HG02623 (cell line): ENCODE data around the gene FERD3L.

Experiments
- ATAC-seq: cut with Tn5 transposase; IDR thresholded peaks from one replicate; pipeline ENCODE4 v1.9.1; 2021; ENCODE audit warnings: moderate library complexity; ENCODE audit not compliant: unreplicated experiment

The FERD3L gene

GRCh38 chr7:19117091-19117869 lies 27.9 kb downstream of the FERD3L start, which contains the start of gene TWIST1:
TWIST1 (minus strand) TSS chr7:19117636; CDS start chr7:19117321, 315 bp downstream.
- no peak for ATAC-seq

GRCh38 chr7:19116121-19117090 lies 28.8 kb downstream of the FERD3L start:
- no peak for ATAC-seq

GRCh38 chr7:19114551-19114855 lies 30.7 kb downstream of the FERD3L start:
- no peak for ATAC-seq

DNA sequence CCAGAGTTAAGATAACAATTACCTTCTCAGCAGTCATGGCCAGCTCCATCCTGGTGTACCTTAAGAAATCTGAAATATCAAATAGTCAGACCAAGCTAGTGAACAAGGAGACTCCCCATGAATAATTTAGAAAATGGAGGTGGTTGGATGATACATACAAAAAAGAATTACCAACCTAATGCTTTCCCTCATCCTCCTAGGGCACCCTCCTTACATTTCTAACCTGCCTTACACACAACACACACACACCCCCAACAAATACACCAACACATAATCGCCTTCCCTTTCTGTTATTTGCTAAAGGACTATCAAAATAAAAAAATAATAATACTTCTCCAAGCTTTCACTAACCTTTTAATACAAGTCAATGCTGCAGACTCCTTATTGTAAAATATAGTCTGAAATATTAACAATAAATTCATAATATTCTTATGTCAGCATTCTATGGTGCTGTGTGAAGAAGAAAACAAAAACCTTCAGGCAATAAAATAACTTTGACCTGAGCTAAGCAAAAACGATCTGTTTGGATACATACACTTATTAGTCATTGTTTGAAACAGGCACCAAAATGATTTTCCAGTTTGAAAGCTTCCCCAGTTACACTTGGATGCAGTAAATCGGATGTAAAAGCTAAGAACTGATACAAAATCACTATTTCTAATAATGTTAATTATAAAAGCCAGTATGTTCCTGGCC lies 31.2 kb downstream of the FERD3L start:
- no peak for ATAC-seq

DNA sequence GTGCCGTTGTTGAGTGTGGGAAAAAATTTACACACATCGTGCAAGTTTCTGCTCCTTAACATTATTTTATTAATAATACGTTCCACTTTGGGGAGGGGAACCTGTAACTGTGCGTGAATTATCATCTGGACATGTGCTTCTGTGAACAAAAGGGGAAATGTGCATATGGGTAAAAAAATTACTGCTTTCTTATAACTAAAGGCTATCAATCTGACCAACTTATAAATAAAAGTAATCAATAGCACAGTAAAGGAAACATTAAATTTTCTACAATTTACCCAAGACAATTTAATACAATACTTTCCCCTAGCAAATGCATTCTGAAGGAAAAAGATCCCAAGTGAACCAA lies 32.2 kb downstream of the FERD3L start:
- ATAC-seq, result no peak

DNA sequence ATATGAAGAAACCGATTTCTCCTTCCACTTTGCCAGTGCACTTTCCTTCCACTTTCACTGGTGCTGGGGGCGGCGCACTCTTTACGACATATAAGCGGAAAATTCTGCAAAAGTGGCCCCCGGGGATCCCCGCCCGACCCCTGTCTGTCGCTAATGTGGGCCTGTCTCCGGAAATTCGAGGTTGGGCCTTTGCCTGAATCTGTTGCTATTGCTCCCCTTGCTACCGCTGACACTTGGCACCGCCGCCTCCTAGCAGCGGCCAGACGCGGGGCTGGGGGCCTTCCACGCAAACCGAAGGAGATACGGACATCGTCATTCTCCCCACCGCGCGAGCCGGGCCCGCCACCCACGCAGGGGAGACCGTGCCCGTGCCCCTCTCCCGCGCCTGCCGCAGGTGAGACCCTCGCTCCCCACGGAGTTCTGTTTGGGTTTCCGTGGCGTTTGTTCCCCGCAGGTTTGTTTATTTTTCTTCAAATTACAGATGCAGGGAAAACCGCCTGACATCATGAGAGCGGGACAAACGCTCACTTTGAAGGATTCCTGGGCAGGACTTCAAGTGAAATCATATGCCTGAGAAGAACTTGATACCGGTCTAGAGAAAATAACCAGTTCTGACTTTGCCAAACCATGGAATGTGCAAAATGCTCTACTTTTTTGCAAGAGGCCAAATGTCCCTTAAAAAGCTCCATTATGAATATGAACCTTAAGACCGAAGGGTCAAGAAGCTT lies 32.8 kb downstream of the FERD3L start:
- ATAC-seq, result no peak

DNA sequence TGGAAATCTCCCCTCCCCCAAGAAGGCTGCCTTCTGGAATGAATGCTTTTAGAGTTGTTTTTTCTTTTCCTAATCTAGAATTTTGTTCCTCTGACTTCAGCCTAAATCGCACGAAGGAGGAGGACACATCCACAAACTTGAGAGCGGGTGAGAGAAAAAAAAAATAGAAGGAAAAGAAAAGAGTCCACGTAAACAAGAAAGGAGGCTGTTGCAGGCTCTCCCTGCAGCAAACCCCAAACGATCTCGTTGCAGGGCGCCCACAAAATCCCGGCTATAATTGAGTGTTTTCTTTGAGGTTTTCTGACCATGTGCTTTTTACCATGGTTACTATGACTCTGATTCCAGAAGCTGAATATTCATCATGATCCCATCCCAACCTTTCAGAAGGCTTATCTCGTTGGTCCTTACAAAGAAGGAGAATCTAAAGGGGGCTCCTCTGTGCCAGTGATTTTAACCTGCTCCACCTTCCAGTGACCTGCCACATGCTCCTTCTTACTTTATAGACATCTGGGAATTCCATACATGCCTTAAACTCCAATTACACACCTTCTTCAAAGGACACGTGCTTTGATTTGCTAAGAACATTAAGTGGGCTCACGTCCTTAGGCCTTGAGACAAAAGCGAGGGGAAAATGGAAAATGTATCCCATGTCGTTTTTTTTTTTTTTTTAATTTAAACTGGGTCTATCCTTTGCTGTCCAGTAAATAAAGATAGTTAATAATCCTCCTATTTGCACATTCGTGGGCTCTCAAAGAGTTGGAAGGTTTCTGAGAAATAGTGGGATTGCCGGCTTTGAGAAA lies 33.5 kb downstream of the FERD3L start:
- no peak for ATAC-seq

DNA sequence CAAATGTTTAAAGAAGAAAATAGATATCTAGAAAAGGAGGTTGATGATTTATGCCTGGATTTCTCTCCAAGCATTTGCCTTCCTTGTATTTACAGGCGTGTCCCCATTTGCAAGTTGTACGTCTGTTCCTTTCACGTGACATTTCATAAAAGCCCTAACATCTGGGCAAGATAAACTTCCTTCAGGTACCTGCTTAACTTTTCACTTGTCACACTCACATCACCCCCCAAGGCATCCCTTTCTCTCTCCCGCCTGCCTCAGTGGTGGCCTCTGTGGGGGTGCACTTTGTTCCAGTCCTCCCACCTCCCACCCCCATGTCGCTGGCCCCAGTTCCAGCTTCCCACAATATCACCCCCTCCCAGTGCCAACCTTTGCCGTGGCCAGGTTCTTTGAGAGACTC lies 34.4 kb downstream of the FERD3L start:
- no peak for ATAC-seq

DNA sequence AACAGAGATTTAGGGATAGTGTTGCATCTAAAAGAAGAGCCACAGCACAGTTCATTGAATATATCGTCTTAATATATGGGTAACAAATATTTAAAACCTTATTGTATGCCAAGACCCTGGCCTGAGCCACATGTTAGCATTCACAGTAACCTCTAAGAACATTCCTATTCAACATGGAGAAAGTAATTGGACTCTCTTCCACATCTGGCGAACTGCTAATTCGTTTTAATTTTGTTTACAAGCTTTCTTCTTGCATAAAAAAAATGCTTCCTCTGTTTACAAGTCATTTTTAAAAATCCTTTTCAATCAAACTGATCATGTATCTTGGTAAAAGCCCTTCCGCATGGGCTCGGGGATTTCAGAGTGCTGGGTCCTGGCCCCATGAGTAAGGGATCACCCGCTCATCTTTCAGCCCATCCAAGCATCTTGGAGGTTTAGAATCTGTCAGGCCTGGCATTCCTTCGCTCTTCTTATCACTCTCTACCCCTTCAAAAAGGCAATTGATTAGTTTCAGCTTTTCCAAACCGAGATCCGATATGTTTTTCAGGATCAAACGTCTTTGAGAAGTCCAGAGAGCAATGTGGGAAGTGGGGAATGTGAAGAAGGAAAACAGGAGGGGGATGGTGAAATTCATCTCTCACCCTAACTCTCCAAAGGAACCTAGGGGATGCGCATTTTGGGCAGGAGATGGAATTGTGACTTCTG lies 35.0 kb downstream of the FERD3L start:
- ATAC-seq, result no peak

DNA sequence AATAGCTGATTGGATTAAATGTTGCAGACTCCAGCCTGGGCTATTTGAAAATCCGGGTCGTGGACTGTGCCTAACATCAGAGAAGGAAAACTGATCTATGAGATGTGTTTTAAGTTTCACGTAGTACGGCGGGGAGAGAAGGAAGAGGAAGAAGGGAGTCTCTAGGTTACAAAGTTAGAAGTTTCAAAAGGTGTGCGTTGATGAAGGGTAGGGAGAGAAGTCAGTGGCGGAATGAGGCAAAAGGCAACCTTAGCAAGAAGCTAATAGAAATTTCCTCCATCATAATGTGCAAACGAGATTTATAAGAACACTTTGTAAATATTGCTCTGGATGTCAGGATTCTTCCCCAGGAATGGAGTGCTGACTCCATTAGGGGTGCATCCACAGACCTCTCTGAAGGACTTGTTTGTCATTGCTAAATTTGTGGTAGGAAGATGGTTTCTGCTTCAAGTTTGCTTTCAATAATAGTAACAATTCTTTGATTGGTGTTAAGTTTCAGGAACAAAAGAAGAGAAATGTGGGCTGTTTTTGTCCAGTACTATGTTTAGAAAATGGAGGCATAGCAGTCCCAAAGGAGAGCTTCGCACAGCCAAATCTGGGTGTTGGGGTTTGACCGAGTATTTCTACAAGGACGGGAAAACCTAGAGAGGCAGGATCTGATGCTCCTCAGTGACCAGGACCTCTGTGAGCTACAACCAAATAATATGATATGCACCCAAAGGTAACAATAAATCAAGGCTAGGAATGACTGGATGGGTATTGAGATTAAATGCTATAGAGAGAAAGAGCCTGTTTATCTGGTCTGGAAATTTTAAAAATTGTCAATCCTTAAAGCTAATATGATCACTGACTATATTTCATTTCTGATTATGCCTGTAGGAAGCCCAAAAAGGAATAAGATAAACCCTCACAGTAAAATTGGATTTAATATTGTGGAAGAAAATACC lies 35.9 kb downstream of the FERD3L start:
- ATAC-seq, result no peak

- ATAC-seq, result no peak
Observed at GRCh38 chr7:19107356-19108146, 37.7 kb downstream of the FERD3L start.

GRCh38 chr7:19107081-19107355 lies 38.2 kb downstream of the FERD3L start:
- ATAC-seq, result no peak

DNA sequence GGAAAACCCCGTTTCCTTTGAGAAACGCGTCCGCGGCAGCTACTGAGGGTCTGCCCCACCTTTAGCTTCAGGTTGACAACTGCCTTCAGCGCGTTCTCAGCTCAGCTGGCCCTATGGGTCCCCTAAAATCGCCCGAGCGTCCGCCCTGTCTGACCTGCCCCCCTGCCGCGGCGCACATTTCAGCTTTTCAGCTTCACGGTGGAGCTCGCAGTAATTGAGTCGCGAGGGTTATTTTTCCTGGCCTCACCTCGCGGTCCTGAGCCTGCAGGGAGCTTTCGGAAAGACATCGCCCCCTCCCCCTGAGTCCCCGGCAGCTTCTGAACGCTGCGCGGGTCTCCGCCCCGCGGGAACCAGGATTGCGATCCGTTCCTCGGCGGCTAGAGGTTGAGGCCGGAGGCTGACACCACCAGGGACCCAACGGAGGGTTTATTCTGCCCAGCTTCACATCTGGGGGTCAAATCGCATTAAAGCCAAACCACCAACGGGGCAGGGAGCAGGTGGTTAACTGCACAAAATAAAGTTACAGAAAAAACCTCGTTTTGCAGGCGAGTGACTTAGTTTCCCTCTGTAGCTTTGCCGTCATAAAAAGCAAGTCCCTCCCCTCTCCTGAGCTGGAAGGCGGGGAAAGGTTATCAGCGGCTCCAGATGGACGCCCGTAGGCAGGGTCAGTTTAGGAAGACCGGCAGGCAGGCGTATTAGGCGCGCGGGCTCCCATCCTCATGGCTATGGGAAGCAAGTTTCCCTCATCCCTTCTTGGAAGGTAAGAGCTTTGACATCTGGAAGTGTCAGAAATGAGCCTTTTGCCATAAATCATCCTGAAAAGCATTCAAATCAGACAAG lies 38.8 kb downstream of the FERD3L start:
- no peak for ATAC-seq

GRCh38 chr7:19105546-19105945 lies 39.7 kb downstream of the FERD3L start:
- no peak for ATAC-seq

GRCh38 chr7:19104811-19105210 lies 40.4 kb downstream of the FERD3L start:
- no peak for ATAC-seq

DNA sequence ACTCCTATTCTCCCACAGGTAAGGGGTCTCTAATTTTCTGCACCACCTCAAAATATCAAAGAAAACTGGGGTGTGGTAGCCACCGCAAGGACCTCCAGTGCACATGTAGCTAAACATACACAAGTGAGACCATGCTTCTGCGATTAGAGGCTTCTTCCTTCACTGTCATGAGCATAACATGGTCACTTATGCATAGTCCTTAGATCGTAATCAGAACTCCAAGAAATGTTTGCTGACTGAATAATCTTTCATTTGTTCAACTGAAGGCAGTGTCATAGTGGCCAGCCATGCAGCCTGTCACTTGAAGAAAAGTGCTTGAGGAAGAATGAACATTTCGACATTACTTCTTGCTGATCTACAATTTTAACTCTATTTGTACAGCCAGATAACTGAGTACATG lies 42.3 kb downstream of the FERD3L start:
- ATAC-seq, result no peak

- ATAC-seq, result no peak
Observed at GRCh38 chr7:19101909-19102308, 43.3 kb downstream of the FERD3L start.
